KBM-7 (cell line): ENCODE data around the gene KCNK15.
"Not testable (repeated sequence)": the region's sequence is repeated elsewhere in the genome, so short reads cannot be mapped to it uniquely, and the experiment has no call there.

Experiments used
- DNase-seq: peaks from one replicate; pipeline ENCODE4 v3.0.0-alpha.2; 2015
- in situ Hi-C: fragments of 300-500 bp; cut with MboI; formaldehyde crosslinking; loops from 2 replicates; pipeline ENCODE4 v1.14.3; 2020; ENCODE audit warnings: low sequenced_read_pairs, low pct_unique_long_range_greater_than_20kb, mixed read lengths

The KCNK15 gene

GRCh38 chr20:44745598-44746366, at the start of gene KCNK15:
KCNK15 (plus strand) TSS chr20:44745865; CDS start chr20:44745911, 46 bp downstream.
- DNase-seq: no peak
- in situ Hi-C loops: no loop called here

DNA sequence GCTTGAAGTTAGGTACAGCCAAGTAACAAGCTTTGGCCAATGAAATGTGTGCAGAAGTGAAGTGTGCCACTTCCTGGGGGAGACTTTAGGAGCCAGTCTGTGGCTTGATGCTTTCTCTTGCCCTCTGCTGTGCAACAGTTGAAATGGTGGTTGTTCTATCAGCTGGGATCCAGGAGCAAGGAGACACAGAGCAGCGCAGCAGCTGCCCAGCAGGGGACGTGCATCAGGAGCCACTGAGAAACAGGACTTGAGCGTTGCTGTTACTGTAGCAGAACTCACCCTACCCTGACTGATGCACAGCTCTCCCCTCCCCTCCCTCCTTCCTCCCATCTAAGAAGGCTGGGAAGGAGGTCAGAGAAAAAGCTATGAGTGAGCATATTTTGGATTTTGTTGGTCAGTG, 49.4 kb upstream of the KCNK15 start:
- in situ Hi-C loops: no loop called here
- DNase-seq: no peak

GRCh38 chr20:44697041-44697440, 48.6 kb upstream of the KCNK15 start:
- in situ Hi-C loops: not testable (repeated sequence)

DNA sequence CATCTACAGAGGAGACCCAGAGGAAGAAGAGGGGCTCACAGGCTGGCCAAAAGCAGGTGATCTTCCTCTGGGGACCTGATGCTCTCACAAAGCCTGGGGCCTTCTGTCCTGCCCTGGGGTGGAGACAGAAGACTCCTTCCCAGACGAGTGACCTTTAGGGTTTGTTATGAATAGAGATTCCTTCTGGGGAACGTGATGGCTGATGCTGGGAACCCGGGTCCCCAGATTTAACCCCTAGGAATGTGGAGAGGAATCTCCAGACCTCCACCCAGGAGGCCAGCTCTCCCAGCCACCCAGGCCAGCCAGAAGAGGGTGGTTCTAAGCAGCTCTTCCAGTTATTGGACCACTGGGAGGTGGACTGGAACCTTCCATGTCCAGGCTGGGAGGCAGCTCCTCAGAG, 47.3 kb upstream of the KCNK15 start:
- in situ Hi-C loops: no loop called here
- no peak for DNase-seq

More at GRCh38 chr20:44697041-44697440, 48.6 kb upstream of the KCNK15 start:
- not testable (repeated sequence) for DNase-seq

DNA sequence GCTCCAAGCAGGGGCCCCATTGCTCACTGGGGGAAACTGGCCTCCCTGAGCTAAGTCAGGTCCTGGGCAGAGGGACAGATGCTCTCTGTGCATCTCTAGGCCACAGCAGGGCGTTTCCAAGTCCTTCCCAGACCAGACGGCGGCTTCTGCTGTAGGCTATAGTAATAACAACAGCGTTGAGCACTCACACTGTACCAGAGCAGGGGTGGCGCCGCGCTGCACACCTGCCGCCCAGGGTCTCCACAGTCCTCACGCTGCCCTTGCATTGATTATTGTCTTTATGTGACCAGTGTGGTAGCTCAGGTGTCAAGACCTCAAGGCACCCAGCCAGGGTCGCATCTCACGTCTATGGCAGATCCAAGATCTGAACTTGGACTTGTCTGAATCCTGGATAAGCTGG, 45.4 kb upstream of the KCNK15 start:
- in situ Hi-C loops: no loop called here
- no peak for DNase-seq

DNA sequence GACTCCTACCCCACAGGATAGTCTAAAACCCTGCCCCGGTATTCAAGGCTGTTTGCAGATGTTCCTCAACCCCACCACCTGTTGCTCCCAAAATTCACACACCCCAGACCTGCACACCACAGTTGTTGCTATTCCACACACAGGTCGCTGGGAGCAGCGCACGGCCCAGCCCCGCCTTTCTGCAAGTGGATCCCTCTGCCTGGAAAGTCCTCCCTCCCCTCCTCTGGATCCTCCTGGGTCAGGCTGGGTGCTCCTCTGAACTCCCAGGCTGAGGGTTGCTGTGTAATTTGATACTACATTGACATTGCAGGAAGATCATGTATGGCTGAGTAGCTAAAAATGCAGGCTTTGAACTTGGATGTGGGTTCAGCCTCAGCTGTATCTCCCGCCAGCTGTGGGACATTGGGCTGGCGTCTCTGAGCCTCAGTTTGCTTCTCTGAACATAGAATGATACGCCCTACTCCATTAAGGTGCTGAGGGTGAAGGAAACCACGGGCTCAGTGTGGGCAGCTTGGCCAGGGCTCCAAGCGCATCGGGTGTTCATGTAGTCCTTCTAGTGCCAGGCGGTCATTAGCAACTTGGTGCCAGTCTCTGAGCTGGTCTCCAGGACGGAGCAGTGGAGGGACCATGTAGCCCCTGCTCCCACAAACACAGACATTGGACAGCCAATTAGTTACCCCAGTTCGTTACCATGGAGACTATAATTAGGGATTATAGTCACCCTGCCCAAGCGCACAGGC, 44.4 kb upstream of the KCNK15 start:
- DNase-seq: no peak
- in situ Hi-C loops: no loop called here

GRCh38 chr20:44701858-44702256, 43.8 kb upstream of the KCNK15 start:
- in situ Hi-C loops: no loop called here
- DNase-seq: no peak

GRCh38 chr20:44702776-44703175, 42.9 kb upstream of the KCNK15 start:
- no peak for DNase-seq

DNA sequence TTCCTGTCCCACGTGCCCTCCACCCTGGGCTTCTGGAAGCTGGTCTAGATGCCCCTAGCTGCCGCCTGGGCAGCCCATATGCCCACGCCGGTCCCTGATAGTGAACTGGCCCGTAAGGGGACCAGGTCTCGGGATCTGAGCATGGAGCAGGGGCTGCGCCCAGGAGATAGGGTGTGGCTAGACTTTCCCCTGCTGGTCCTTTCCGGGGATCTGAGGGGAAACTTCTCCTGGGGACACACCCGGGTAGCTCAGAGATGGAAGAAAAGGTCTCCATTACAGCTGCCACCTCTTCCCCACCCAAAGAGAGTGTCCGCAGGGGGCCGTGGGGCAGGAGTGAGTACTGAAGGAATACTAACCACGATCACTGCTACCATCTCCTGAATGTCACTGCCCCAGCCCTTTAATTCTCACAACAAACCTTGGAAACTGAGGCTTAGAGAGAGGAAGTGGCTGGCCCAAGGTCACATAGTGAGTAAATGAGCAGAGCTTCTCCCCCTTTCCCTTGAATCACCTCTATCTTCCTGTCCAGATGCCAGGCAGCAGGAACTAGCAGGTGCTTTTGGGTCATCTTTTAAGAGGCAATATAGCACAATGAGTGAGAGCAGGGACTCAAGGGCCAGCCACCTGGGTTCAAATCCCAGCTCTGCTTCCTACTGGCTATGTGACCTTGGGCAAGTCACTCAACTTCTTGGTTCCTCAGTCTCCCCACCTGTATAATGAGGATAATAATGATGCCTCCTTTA, 42.3 kb upstream of the KCNK15 start:
- in situ Hi-C loops: no loop called here
- DNase-seq: no peak

More at GRCh38 chr20:44702776-44703175, 42.9 kb upstream of the KCNK15 start:
- in situ Hi-C loops: no loop called here

- in situ Hi-C loops: no loop called here
- DNase-seq: no peak
Observed at GRCh38 chr20:44703956-44704488, 41.6 kb upstream of the KCNK15 start.

- no peak for DNase-seq
Observed at GRCh38 chr20:44704551-44704971, 41.1 kb upstream of the KCNK15 start.

DNA sequence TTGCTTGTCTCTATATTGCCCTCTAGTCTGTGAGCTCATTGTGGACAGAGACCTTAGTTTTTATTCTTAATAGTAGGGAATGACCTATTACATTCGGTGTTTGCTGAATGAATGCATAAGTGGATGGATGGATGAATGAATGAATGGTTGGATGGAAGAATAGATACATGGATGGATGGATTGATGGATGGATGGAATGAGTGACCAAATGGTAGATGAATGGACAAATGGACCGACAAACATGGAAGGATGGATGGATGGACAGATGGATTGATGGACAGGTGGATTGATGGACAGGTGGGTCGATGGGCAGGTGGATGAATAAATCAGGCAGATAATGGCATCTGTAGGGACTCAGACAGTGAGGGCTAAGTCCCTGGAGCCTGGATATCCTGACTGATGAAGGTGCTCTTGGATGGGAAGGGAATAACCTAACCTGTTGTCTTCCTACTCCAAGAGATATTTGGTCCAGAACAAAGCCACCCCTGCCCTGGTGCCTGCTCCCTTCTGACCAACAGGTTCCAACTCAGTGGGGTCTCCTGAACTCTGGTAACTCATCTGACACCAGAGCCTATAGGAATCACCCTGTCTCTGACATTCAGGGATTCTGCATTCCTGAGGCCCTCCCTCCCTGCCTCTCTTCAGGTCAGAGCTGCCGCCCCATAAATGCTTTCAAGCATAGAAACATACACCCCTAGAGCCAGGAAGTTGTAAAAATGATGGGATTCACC, 40.1 kb upstream of the KCNK15 start:
- no peak for DNase-seq
- in situ Hi-C loops: no loop called here

More at GRCh38 chr20:44704551-44704971, 41.1 kb upstream of the KCNK15 start:
- in situ Hi-C loops: no loop called here

GRCh38 chr20:44706301-44707017, 39.2 kb upstream of the KCNK15 start:
- no peak for DNase-seq
- in situ Hi-C loops: no loop called here

- in situ Hi-C loops: no loop called here
- no peak for DNase-seq
Observed at GRCh38 chr20:44707018-44707579, 38.6 kb upstream of the KCNK15 start.

- no peak for DNase-seq
- in situ Hi-C loops: no loop called here
Observed at GRCh38 chr20:44709380-44709779, 36.3 kb upstream of the KCNK15 start.

GRCh38 chr20:44709797-44710196, 35.9 kb upstream of the KCNK15 start:
- in situ Hi-C loops: no loop called here

DNA sequence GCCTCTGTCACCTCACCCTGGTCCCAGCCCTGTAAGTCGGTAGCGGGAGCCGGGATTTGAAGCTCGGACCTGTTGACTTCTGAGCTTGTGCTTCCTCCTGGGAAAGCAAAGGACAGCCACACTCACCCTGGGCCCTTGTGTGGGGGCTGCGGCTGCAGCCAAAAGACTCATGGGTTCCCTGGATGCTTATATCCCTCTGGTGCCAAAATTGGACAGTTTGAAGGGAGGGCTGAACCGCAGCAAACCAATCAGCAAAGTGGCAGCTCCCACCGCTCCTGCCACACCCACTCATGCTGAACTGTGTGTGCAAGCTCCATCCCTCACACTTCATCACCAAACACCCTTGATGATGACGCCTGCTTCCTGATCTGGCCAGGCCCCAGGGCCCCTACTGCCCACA, 34.4 kb upstream of the KCNK15 start:
- DNase-seq: no peak
- in situ Hi-C loops: no loop called here

More at GRCh38 chr20:44709797-44710196, 35.9 kb upstream of the KCNK15 start:
- DNase-seq: no peak

- in situ Hi-C loops: no loop called here
- no peak for DNase-seq
Observed at GRCh38 chr20:44714102-44714700, 31.5 kb upstream of the KCNK15 start.
